ENCODE results near the gene NLGN1.

The NLGN1 gene

GRCh38 chr3:174329321-174329720, 931.8 kb downstream of the NLGN1 start:
- no peak for TF ChIP-seq CTCF (conservative IDR thresholded peaks at IDR 0.05)
- H3K27ac ChIP-seq: no peak overlapping the region

- TF ChIP-seq CTCF (conservative IDR thresholded peaks at IDR 0.05): no peak
- H3K27ac ChIP-seq: no peak overlapping the region
Observed at GRCh38 chr3:174330303-174330702, 932.8 kb downstream of the NLGN1 start.

GRCh38 chr3:174331095-174331800, 933.7 kb downstream of the NLGN1 start:
- H3K27ac ChIP-seq: no peak overlapping the region

GRCh38 chr3:174332391-174332790, 934.8 kb downstream of the NLGN1 start:
- no peak for TF ChIP-seq CTCF (conservative IDR thresholded peaks at IDR 0.05)
- no peak overlapping the region for H3K27ac ChIP-seq

More at GRCh38 chr3:174331095-174331800, 933.7 kb downstream of the NLGN1 start:
- TF ChIP-seq CTCF (conservative IDR thresholded peaks at IDR 0.05): no peak

- no peak overlapping the region for H3K27ac ChIP-seq
Observed at GRCh38 chr3:174333640-174334039, 936.1 kb downstream of the NLGN1 start.

GRCh38 chr3:174334111-174334510, 936.6 kb downstream of the NLGN1 start:
- no peak overlapping the region for H3K27ac ChIP-seq
- TF ChIP-seq CTCF (conservative IDR thresholded peaks at IDR 0.05): no peak

More at GRCh38 chr3:174333640-174334039, 936.1 kb downstream of the NLGN1 start:
- TF ChIP-seq CTCF (conservative IDR thresholded peaks at IDR 0.05): no peak

GRCh38 chr3:174335324-174335723, 937.8 kb downstream of the NLGN1 start:
- no peak for TF ChIP-seq CTCF (conservative IDR thresholded peaks at IDR 0.05)
- H3K27ac ChIP-seq: no peak overlapping the region
